Progenitor cell of endocrine pancreas (in vitro differentiated cells): Measurements from ENCODE around the gene PRDM10. TPM values are rescaled to one million over a fixed set of nuclear protein-coding genes. Genes with fewer than 3 reads are reported as not detected.
"Not testable (repeated sequence)": the region's sequence is repeated elsewhere in the genome, so short reads cannot be mapped to it uniquely, and the experiment has no call there.

Source experiments
- DNase-seq: peaks from one replicate; pipeline ENCODE4 v3.0.0; 2021; ENCODE audit warnings: low spot score; ENCODE audit not compliant: unreplicated experiment
- H3K27ac Mint-ChIP-seq: 2 replicates; pipeline ENCODE4 v1.8.0; 2021; ENCODE audit warnings: mild to moderate bottlenecking, moderate library complexity, mixed read lengths
- H3K27me3 Mint-ChIP-seq: 2 replicates; pipeline ENCODE4 v1.8.0; 2021; ENCODE audit warnings: mixed read lengths
- H3K36me3 Mint-ChIP-seq: 2 replicates; pipeline ENCODE4 v1.8.0; 2022; ENCODE audit warnings: mixed read lengths; ENCODE audit not compliant: insufficient read depth
- H3K4me1 Mint-ChIP-seq: 2 replicates; pipeline ENCODE4 v1.8.0; 2021; ENCODE audit warnings: low read depth, mixed read lengths
- H3K4me3 Mint-ChIP-seq: 2 replicates; pipeline ENCODE4 v1.8.0; 2021; ENCODE audit warnings: low read depth, mild to moderate bottlenecking, moderate library complexity, mixed read lengths
- H3K9me3 Mint-ChIP-seq: 2 replicates; pipeline ENCODE4 v1.8.0; 2021; ENCODE audit warnings: low read depth, mixed read lengths
- total RNA-seq: library from RNA; stranded (reverse); gene quantifications from 2 replicates; pipeline ENCODE4 v1.2.1, GENCODE V29; 2021
- TF ChIP-seq, protein P1 (sequence below): fragments of 200-600 bp; sonication (generic); IDR thresholded peaks from one replicate; pipeline ENCODE4 v1.5.0; 2021; ENCODE audit warnings: antibody characterized with exemption, mild to moderate bottlenecking; ENCODE audit not compliant: unreplicated experiment

PRDM10 gene
- total RNA-seq, 1 donor from 2014 or later, result 23.4 TPM

DNA sequence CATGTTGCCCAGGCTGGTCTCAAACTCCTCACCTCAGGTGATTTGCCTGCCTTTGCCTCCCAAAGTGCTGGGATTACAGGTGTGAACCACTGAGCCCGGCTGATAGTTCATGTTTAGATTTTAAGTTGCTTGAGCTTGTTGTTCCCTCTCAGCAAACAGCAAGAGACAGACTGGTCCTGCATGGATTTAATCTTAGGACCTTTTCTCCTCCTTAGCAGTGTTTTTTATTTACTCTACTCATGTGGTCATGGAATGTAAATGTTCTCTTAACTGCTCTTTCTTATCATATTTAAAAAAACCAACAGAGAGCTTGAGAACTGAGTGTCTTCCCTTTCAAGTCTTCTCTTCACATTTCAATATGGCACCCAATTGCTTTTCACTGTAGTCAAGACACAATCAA lies 22.7 kb upstream of the PRDM10 start:
- Mint-ChIP-seq H3K4me1 (peaks cover 3% of the 10 kb centered on the region), H3K9me3 (peaks cover 4% of the 10 kb centered on the region), H3K27ac (no peak overlapping the region), H3K36me3 (no peaks in the 10 kb centered on the region), H3K4me3 (no peak overlapping the region), H3K27me3 (no peaks in the 10 kb centered on the region)
- no peak for DNase-seq
- TF ChIP-seq, protein P1, sequence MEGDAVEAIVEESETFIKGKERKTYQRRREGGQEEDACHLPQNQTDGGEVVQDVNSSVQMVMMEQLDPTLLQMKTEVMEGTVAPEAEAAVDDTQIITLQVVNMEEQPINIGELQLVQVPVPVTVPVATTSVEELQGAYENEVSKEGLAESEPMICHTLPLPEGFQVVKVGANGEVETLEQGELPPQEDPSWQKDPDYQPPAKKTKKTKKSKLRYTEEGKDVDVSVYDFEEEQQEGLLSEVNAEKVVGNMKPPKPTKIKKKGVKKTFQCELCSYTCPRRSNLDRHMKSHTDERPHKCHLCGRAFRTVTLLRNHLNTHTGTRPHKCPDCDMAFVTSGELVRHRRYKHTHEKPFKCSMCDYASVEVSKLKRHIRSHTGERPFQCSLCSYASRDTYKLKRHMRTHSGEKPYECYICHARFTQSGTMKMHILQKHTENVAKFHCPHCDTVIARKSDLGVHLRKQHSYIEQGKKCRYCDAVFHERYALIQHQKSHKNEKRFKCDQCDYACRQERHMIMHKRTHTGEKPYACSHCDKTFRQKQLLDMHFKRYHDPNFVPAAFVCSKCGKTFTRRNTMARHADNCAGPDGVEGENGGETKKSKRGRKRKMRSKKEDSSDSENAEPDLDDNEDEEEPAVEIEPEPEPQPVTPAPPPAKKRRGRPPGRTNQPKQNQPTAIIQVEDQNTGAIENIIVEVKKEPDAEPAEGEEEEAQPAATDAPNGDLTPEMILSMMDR, result no peak

DNA sequence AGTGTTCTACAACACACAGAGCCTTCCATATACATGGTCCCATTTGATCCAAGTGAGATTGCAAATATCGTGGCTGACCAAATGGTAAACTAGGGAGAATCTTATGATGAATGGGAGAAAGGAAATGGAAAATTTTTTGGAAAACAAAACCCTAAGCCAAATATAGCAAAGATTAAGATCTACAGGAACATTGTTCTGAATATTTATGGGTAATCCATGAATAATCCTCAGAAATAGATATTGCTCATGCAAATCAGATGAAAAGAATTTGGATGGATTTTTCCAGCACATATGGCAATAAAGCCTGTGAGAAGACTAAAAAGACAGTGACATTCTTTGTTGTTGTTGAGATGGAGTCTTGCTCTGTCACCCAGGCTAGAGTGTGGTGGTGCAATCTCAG lies 21.7 kb upstream of the PRDM10 start:
- TF ChIP-seq, protein P1, result no peak
- H3K27me3 Mint-ChIP-seq, result no peaks in the 10 kb centered on the region
- H3K36me3 Mint-ChIP-seq, result no peaks in the 10 kb centered on the region
- peaks cover 4% of the 10 kb centered on the region for H3K9me3 Mint-ChIP-seq
- H3K4me1 Mint-ChIP-seq, result peaks cover 3% of the 10 kb centered on the region
- no peak overlapping the region for H3K4me3 Mint-ChIP-seq
- H3K27ac Mint-ChIP-seq, result no peak overlapping the region
- no peak for DNase-seq

DNA sequence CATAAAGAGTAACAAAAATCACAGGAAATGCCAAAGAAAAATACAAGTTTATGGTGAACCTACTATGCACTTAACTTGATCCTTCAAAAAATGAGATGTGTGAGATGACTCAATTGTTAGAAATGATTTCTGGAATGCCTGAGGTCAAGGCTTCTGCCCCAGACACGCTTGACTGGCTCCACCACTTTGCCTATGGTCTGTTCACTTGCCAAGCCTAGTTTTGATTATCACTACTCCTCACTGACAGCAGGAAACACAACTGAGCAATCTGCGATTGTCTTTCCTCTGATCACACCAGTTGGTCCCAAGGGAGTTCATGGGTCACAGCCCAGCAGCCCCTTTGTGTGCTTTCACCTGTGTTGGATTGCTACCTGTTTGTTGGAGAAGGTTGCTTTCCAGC lies 20.6 kb upstream of the PRDM10 start:
- Mint-ChIP-seq H3K27ac (no peak overlapping the region), H3K4me3 (no peak overlapping the region), H3K4me1 (peaks cover 3% of the 10 kb centered on the region), H3K27me3 (no peaks in the 10 kb centered on the region), H3K36me3 (no peaks in the 10 kb centered on the region), H3K9me3 (peaks cover 4% of the 10 kb centered on the region)
- no peak for DNase-seq
- TF ChIP-seq, protein P1, result no peak

DNA sequence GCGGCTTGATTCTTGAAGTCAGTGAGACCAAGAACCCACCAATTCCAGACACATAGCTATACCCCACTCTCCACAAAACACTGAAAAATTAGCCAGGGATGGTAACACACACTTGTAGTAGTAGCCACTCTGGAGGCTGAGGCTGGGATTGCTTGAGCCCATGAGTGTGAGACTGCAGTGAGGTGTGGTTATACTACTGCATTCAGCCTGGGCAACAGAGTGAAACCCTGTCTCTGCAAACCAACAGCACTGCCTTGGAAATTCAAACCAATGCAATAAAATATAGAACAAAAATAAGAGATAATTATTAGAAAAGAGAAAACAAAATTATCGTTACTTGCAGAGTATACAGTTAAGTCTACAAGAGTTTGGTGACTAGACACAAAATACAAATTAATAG lies 20.2 kb upstream of the PRDM10 start:
- H3K36me3 Mint-ChIP-seq, result no peaks in the 10 kb centered on the region
- TF ChIP-seq, protein P1, result no peak
- peaks cover 3% of the 10 kb centered on the region for H3K4me1 Mint-ChIP-seq
- H3K27me3 Mint-ChIP-seq, result no peaks in the 10 kb centered on the region
- H3K9me3 Mint-ChIP-seq, result peaks cover 4% of the 10 kb centered on the region
- H3K4me3 Mint-ChIP-seq, result no peak overlapping the region
- no peak overlapping the region for H3K27ac Mint-ChIP-seq
- DNase-seq, result no peak

DNA sequence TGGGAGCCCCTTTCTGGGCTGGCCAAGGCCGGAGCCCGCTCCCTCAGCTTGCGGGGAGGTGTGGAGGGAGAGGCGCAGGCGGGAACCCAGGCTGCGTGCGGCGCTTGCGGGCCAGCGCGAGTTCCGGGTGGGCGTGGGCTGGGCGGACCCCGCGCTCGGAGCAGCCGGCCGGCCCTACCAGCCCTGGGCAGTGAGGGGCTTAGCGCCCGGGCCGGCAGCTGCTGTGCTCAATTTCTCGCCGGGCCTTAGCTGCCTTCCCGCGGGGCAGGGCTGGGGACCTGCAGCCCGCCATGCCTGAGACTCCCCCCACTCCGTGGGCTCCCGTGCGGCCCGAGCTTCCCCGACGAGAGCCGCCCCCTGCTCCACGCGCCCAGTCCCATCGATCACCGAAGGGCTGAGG lies 19.0 kb upstream of the PRDM10 start:
- not testable (repeated sequence) for H3K4me1 Mint-ChIP-seq, H3K27ac Mint-ChIP-seq, DNase-seq

DNA sequence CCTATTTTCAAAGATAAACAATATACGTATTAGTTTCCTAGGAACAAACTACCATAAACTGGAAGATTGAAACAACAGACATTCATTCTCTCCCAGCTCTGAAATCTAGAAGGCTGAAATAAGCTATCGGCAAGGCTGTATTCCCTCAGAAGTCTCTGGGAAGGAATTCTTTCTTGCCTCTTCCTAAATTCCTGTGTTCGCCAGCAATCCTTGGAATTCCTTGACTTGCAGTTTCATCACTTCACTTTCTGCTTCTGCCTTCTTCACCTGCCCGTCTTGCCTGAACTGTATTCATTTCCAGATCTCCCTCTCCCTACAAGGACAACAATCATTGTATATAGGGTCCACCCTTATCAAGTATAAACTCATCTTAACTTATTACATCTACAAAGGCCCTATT lies 17.7 kb upstream of the PRDM10 start:
- Mint-ChIP-seq H3K27ac (no peak overlapping the region), H3K4me1 (peaks cover under 1% of the 10 kb centered on the region), H3K27me3 (no peaks in the 10 kb centered on the region), H3K36me3 (no peaks in the 10 kb centered on the region), H3K4me3 (no peak overlapping the region), H3K9me3 (peaks cover 8% of the 10 kb centered on the region)
- DNase-seq, result no peak
- TF ChIP-seq, protein P1, result no peak

More for the DNA sequence above, 19.0 kb upstream of the PRDM10 start:
- not testable (repeated sequence) for H3K4me3 Mint-ChIP-seq, H3K27me3 Mint-ChIP-seq, H3K9me3 Mint-ChIP-seq, H3K36me3 Mint-ChIP-seq

DNA sequence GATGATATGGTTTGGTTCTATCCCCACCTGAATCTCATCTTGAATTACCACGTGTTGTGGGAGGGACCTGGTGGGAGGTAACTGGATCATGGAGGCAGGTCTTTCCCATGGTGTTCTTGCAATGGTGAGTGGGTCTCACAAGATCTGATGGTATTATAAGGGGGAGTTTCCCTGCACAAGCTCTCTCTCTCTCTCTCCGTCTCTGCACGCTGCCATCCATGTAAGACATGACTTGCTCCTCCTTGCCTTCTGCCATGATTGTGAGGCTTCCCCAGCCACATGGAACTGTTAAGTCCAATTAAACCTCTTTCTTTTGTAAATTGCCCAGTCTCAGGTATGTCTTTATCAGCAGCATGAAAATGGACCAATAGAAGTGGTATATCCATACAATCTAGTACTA lies 13.2 kb upstream of the PRDM10 start:
- H3K9me3 Mint-ChIP-seq, H3K4me1 Mint-ChIP-seq, H3K4me3 Mint-ChIP-seq, DNase-seq, H3K27me3 Mint-ChIP-seq, H3K36me3 Mint-ChIP-seq, H3K27ac Mint-ChIP-seq: not testable (repeated sequence)
